GM21717 (cell line): ENCODE measurements around the gene SLC9C1.
"Not testable (repeated sequence)": the region's sequence is repeated elsewhere in the genome, so short reads cannot be mapped to it uniquely, and the experiment has no call there.

Experiments
- ATAC-seq: cut with Tn5 transposase; IDR thresholded peaks from one replicate; pipeline ENCODE4 v1.9.1; 2021; ENCODE audit warnings: mild to moderate bottlenecking, moderate library complexity; ENCODE audit not compliant: unreplicated experiment

Gene SLC9C1

DNA sequence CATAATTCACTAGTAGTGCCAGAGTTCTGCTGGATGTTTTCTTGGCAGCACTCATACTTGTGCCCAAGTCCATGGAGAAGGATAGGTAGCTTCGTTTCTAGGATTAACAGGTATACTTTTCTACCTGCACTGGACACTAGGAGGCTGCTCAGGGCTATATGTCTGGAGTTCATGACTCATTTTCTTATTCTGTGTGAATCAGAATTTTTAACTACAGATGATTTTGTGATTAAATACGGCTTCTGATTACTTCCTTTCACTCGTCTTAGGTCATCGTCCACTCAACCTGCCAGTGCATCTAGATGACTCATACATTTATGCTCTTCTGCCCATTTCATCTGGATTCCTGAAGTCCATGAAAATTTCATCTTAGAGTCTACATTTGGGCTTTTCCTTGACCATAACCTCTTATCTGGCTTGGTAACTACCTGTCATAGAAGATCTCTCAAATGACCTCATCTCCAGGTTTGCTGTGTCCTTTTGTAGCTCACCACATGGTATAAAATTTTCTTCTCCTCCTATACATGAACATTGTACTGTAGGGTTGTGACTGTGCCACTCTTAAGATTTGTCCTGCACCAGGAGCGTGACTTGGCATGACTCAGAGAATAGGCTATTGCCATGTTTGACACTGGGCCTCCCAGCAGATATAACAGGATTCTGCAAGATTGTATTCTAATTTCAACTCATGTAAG is 94.2 kb downstream of the SLC9C1 start:
- ATAC-seq = no peak

DNA sequence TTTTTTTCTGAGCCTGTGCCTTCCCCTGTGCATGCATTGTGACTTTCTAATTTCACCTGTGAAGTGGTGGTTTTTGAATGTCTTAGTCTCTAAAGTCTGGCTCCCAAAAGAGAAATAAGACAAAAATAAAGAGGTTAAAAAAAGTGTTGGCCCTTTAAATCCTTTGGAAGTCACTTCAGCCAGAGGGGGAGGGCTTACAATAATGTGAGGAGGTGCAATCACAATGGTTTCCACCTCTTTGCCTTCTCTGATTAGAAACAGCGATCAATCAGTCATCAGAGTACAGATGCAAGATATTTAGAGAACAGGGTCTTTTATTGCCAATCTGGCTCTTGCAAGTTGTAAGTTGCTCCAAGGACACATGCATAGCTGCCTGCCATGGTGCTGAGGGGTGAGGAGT is 96.9 kb downstream of the SLC9C1 start:
- ATAC-seq = no peak

DNA sequence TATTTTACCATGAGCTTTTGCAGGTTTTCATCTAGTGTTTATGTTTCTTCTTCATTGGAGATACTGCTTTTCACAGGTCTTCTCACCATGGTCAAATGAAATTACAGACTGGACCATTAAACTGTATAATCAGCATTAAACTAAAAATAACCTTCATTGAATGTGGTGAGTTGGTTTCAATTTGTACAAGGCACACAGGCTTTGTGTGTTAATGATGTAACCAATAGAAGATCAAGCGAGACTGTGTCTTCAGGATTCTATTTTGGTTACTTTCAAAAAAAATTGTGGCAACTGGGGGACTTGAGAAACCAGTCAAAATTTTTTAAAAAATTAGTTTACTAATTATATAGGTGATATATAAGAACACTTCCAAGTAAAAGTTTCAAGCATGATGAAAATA is 106.7 kb downstream of the SLC9C1 start:
- ATAC-seq = no peak

DNA sequence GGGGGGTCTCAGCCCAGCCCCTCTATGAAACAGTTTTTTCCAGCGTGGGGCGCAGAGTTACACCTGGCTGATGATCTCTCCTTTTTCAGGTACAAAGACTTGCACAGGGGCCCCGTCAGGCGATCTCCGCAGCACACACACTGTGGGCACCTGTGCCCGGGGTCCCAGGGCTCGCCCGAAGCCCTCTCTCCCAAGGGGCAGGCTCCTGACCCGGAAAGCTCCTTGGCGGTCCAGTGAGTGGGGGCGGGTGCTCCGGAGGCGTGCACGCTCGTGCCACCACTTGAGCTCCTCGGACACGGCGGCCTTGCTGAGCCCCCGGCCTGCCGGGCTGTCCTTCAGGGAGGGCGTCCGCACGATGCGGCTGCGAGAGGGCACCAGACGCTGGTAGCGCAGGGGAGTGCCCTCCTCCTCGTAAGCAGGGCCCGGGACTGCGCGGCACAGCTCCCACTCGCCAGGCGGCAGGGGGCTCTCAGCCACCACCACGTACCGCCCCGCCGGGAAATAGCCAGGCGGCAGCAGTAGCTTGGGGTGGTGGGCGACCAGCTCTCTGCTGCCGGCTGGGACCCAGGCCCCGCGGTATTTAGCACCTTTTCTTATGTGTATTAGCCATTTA is 108.5 kb downstream of the SLC9C1 start:
- ATAC-seq = not testable (repeated sequence)

- ATAC-seq = no peak
Observed at GRCh38 chr3:112175646-112176045, 118.4 kb downstream of the SLC9C1 start.

DNA sequence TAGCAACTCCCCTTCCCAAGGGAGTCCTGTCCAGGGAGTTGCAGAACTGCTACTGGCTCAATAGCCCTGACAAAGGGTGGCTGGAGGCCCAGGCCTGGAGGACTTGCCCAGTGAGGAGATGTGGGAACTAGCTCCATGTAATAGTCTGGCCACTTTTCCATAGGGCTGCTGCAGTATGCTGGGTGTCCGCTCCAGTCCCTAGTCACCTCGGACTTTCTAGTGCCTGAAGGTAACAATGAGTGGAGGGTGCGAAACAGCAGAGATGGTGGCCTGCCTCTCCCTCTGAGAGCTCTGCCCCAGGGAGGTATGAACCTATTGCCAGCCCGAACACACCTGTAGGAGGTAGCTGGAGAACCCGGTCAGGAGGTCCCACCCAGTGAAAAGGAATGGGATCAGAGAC is 119.0 kb downstream of the SLC9C1 start:
- ATAC-seq = no peak

DNA sequence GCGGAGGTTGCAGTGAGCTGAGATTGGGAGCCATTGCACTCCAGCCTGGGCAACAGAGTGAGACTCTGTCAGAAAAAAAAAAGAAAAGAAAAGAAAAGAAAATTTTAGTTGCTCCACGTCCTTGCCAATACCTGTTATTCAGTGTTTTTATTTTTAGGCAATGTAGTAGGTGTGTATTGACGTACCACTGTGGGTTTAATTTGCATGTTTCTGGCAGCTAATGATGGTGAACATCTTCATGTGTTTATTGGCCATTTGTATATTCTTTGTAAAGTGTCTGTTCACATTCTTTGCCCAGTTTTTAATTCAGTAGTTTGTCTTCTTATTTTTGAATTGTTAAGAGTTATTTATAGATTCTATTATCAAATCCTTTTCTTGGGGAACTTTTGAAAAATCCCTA is 122.9 kb downstream of the SLC9C1 start:
- no peak for ATAC-seq

DNA sequence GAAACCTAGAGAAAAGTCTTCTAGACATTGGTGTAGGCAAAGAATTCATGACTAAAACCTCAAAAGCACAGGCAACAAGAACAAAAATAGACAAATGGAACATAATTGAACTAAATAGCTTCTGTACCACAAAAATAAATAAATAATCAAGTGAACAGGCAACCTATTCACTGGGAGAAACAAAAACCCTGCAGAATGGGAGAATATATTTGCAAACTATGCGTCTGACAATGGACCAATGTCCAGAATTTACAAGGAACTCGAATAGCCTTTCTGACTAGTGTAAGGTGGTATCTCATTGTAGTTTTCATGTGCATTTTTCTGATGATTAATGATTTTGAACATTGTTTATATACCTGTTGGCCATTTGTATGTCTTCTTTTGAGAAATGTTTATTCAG is 124.0 kb downstream of the SLC9C1 start:
- no peak for ATAC-seq

- no peak for ATAC-seq
Observed at GRCh38 chr3:112167758-112168157, 126.3 kb downstream of the SLC9C1 start.

- no peak for ATAC-seq
Observed at GRCh38 chr3:112149136-112149535, 144.9 kb downstream of the SLC9C1 start.

- ATAC-seq = no peak
Observed at GRCh38 chr3:112143689-112144088, 150.3 kb downstream of the SLC9C1 start.

DNA sequence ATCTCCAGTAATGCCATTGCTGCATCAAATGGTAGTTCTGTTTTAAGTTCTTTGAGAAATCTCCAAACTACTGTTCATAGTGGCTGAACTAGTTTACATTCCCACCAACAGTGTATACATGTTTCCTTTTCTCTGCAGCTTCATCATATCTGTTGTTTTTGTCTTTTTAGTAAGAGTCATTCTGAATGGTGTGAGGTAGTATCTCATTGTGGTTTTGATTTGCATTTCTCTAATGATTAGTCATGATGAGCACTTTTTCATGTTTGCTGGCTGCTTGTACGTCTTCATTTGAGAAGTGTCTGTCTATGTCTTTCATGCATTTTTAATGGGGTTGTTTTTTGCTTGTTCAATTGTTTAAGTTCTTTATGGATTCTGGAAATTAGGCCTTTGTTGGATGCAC is 150.8 kb downstream of the SLC9C1 start:
- peak; percentile 80 for ATAC-seq

DNA sequence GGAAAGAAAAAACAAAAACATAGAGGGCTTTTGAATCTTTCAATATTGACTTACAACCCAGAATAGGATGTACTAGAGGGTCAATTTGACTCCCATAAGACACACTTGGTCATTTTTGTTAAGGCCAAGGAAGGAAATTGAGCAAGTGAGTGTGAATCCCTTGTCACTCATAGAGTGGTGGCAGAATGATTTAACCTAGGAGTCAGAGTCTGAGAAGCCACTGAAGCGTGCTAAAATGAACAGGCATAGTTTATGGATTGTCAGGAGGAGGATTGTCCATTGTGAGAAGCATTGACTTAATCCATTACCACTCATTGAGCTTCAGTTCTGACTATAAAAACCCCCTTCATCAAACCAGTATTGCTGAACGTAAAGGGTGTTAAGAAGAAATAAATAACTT is 152.7 kb downstream of the SLC9C1 start:
- no peak for ATAC-seq

- no peak for ATAC-seq
Observed at GRCh38 chr3:112140584-112140983, 153.4 kb downstream of the SLC9C1 start.

GRCh38 chr3:112138219-112138969 is 155.6 kb downstream of the SLC9C1 start:
- no peak for ATAC-seq

GRCh38 chr3:112137781-112138180 is 156.2 kb downstream of the SLC9C1 start:
- no peak for ATAC-seq

GRCh38 chr3:112136959-112137693 is 156.9 kb downstream of the SLC9C1 start:
- no peak for ATAC-seq

DNA sequence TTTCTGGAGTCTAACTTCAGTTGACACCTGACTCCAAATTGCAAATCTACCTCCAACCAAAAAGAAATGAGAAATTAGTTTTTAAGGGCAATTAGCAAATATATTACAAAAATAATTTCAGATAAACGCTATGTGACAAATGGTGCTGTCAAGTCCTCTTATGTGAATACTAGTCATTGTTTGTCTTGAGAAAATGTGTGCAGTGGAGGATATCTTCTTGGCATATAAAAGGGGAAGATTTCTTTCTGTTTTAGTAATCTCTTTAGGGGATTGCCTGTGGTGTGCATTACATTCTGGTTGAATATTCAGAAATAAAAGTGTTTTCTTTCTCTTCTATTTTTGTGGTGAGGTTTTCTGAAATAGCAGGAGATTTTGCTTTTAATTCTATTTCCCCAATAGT is 158.0 kb downstream of the SLC9C1 start:
- ATAC-seq = no peak

GRCh38 chr3:112134335-112135124 is 159.5 kb downstream of the SLC9C1 start:
- ATAC-seq = no peak

DNA sequence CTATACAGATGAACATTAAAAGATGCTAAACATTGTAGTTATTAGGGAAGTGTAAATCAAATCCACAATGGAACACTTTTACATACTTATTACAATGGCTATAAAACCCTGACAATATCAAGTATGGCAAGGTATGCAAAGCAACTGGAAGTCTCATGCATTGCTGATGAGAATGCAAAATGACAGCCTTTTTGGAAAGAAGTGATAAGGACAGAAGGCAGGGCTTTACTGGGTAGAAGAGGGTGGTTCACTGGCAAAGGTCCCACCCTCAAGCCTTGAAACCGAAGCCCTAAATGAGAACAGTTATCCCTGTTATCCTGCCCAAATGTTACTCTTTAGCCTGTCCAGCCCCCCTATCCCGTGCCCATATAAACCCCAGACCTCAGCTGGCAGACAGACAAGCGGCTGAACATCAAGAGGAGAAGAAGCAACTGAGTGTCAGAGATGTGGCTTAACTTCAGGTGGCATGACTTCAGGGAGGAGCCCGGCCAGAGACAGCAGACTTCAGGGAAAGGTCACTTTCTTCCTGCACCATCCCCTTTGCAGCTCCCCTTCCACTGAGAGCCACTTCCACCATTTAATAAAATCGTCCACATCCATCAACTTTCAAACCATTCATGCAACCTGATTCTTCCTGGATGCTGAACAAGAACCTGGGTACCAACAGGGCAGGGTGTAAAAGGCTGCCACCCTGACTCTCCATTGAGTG is 160.2 kb downstream of the SLC9C1 start:
- ATAC-seq = no peak
